HUES48 (cell line): Measurements from ENCODE around the gene ZNF516.
"Not testable (repeated sequence)": the region's sequence is repeated elsewhere in the genome, so short reads cannot be mapped to it uniquely, and the experiment has no call there.

Source experiments
- H3K27ac ChIP-seq: one replicate; pipeline ENCODE4 v1.7.0; 2013; ENCODE audit warnings: low read depth, low read length, inconsistent platforms
- H3K27me3 ChIP-seq: 2 replicates; pipeline ENCODE4 v1.6.1; 2013; ENCODE audit warnings: mild to moderate bottlenecking, low read length; ENCODE audit not compliant: control insufficient read depth, insufficient read depth
- H3K36me3 ChIP-seq: 2 replicates; pipeline ENCODE4 v1.6.1; 2013; ENCODE audit warnings: low read length; ENCODE audit not compliant: control insufficient read depth, insufficient read depth
- H3K4me1 ChIP-seq: 2 replicates; pipeline ENCODE4 v1.6.1; 2013; ENCODE audit warnings: mild to moderate bottlenecking, low read length; ENCODE audit not compliant: control insufficient read depth, insufficient read depth
- H3K4me3 ChIP-seq: 2 replicates; pipeline ENCODE4 v1.5.1; 2013; ENCODE audit warnings: mild to moderate bottlenecking, low read depth, low read length
- H3K9ac ChIP-seq: 2 replicates; pipeline ENCODE4 v1.6.1; 2013; ENCODE audit warnings: mild to moderate bottlenecking, low read depth, low read length, moderate library complexity
- H3K9me3 ChIP-seq: 2 replicates; pipeline ENCODE4 v1.6.1; 2013; ENCODE audit warnings: low read length; ENCODE audit not compliant: control insufficient read depth, insufficient read depth

The ZNF516 gene, protein sequence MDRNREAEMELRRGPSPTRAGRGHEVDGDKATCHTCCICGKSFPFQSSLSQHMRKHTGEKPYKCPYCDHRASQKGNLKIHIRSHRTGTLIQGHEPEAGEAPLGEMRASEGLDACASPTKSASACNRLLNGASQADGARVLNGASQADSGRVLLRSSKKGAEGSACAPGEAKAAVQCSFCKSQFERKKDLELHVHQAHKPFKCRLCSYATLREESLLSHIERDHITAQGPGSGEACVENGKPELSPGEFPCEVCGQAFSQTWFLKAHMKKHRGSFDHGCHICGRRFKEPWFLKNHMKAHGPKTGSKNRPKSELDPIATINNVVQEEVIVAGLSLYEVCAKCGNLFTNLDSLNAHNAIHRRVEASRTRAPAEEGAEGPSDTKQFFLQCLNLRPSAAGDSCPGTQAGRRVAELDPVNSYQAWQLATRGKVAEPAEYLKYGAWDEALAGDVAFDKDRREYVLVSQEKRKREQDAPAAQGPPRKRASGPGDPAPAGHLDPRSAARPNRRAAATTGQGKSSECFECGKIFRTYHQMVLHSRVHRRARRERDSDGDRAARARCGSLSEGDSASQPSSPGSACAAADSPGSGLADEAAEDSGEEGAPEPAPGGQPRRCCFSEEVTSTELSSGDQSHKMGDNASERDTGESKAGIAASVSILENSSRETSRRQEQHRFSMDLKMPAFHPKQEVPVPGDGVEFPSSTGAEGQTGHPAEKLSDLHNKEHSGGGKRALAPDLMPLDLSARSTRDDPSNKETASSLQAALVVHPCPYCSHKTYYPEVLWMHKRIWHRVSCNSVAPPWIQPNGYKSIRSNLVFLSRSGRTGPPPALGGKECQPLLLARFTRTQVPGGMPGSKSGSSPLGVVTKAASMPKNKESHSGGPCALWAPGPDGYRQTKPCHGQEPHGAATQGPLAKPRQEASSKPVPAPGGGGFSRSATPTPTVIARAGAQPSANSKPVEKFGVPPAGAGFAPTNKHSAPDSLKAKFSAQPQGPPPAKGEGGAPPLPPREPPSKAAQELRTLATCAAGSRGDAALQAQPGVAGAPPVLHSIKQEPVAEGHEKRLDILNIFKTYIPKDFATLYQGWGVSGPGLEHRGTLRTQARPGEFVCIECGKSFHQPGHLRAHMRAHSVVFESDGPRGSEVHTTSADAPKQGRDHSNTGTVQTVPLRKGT

DNA sequence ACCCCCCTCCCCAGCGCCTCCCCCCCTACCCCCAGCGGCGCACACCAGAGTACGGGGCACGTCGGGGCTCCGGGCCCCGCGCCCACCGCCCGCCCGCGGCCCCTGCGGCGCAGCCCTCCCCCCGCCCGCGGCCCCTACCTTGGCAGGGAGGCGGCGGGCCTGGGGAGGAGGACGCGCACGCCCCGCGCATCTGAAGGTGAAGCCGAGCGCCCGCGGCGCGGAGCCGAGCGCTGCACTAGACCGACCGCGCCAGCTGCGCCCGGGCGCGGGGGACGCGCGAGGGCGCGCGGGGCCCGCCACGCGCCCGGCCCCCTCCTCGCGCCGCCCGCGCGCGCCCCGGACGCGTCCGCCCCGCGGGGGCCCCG is at the start of gene ZNF516:
TSS of gene ZNF516 (minus strand) at position 237 of the 365 bp plus-strand sequence. CDS start 52,188 bp downstream, outside the sequence.
- H3K4me1 ChIP-seq: peaks cover 18% of the 10 kb centered on the region
- H3K4me3 ChIP-seq: peak within 1 kb of the TSS; percentile 88
- peaks cover 61% of the 10 kb centered on the region for H3K27me3 ChIP-seq
- no peaks in the 10 kb centered on the region for H3K36me3 ChIP-seq
- peak within 1 kb of the TSS; percentile 90 for H3K27ac ChIP-seq
- H3K9ac ChIP-seq: peak within 1 kb of the TSS; percentile 82
- no peaks in the 10 kb centered on the region for H3K9me3 ChIP-seq

- Histone ChIP-seq H3K9me3 (no peaks in the 10 kb centered on the region), H3K36me3 (no peaks in the 10 kb centered on the region), H3K27me3 (no peaks in the 10 kb centered on the region), H3K27ac (no peak overlapping the region), H3K4me1 (no peaks in the 10 kb centered on the region), H3K9ac (no peak overlapping the region), H3K4me3 (no peak overlapping the region)
Measured at GRCh38 chr18:76538846-76539245, 43.8 kb upstream of the ZNF516 start.

DNA sequence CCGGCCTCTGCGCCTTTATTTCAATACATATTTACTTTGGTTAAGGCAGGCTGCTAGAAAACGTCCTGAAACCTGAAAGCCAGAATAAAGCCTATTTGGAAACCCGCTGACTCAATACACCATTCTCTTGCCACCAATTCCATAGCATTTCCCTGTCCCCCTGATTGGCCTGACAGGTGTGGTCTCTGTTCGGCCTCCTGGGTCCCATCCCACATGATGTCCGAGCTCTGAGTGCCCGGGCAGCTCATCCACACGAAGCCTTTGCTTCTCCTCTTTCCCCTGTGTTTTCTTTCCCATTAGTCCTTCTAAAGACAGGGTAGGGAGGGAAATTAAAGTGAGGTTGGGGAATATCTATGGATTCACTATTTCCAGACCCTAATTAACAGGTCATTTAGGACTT is 42.6 kb upstream of the ZNF516 start:
- H3K4me3 ChIP-seq: no peak overlapping the region
- H3K4me1 ChIP-seq: no peaks in the 10 kb centered on the region
- H3K36me3 ChIP-seq: no peaks in the 10 kb centered on the region
- no peak overlapping the region for H3K27ac ChIP-seq
- H3K9ac ChIP-seq: no peak overlapping the region
- no peaks in the 10 kb centered on the region for H3K27me3 ChIP-seq
- no peaks in the 10 kb centered on the region for H3K9me3 ChIP-seq

- not testable (repeated sequence) for H3K27me3 ChIP-seq, H3K4me3 ChIP-seq, H3K9me3 ChIP-seq, H3K9ac ChIP-seq, H3K36me3 ChIP-seq, H3K27ac ChIP-seq, H3K4me1 ChIP-seq
Measured at GRCh38 chr18:76536593-76536992, 41.6 kb upstream of the ZNF516 start.

GRCh38 chr18:76532875-76533274 is 37.8 kb upstream of the ZNF516 start:
- Histone ChIP-seq H3K27me3 (peaks cover 7% of the 10 kb centered on the region; the same call in 1 of the 2 replicates), H3K4me3 (no peak overlapping the region), H3K4me1 (peaks cover 13% of the 10 kb centered on the region), H3K27ac (no peak overlapping the region), H3K9ac (no peak overlapping the region), H3K9me3 (no peaks in the 10 kb centered on the region), H3K36me3 (no peaks in the 10 kb centered on the region)

DNA sequence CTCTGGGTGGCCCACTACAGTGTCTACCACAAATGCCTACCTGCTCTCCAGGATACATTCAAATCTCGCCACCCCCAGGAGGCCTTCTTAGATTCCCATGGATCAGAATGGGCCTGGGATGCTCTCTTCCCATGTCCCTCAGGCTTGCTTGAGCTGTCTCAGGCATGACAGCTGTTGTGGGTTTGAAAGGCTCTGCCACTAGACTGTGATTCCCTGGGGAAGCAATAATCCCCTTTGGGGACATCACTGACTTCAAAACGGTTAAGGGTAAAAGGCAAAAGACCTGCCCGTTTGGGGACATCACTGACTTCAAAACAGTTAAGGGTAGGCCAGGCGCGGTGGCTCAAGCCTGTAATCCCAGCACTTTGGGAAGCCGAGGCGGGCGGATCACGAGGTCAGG is 35.8 kb upstream of the ZNF516 start:
- Histone ChIP-seq H3K9me3 (no peaks in the 10 kb centered on the region), H3K27me3 (peaks cover 8% of the 10 kb centered on the region; the same call in 1 of the 2 replicates), H3K27ac (no peak overlapping the region), H3K4me3 (no peak overlapping the region), H3K4me1 (peaks cover 17% of the 10 kb centered on the region), H3K36me3 (no peaks in the 10 kb centered on the region), H3K9ac (no peak overlapping the region)

- no peaks in the 10 kb centered on the region for H3K9me3 ChIP-seq
- H3K27me3 ChIP-seq: peaks cover 8% of the 10 kb centered on the region; the same call in 1 of the 2 replicates
- no peaks in the 10 kb centered on the region for H3K36me3 ChIP-seq
- no peak overlapping the region for H3K4me3 ChIP-seq
- H3K27ac ChIP-seq: no peak overlapping the region
- H3K4me1 ChIP-seq: peaks cover 18% of the 10 kb centered on the region
- no peak overlapping the region for H3K9ac ChIP-seq
Measured at GRCh38 chr18:76530391-76530790, 35.3 kb upstream of the ZNF516 start.

DNA sequence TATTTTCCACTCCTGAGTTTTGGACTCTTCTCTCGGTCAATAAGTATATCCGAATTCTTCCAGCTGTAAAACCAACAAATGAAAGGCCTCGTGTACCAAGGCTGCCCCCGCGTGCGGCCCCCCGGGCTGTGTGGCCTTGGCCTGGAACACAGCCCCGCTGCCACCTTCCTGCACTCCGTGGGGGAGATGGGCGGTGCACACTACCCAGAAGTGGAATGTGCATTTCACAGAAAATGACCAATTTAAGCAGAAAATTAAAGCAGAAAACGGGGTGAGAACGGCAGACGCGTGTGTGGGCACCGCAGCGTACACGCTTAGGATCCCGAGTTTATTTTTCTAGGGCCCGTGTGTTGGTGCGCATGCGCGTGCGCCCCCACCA is 34.4 kb upstream of the ZNF516 start:
- Histone ChIP-seq H3K27me3 (peaks cover 8% of the 10 kb centered on the region; the same call in 1 of the 2 replicates), H3K4me1 (peaks cover 21% of the 10 kb centered on the region), H3K36me3 (no peaks in the 10 kb centered on the region), H3K9ac (no peak overlapping the region), H3K9me3 (no peaks in the 10 kb centered on the region), H3K4me3 (no peak overlapping the region), H3K27ac (no peak overlapping the region)

- Histone ChIP-seq H3K36me3 (no peaks in the 10 kb centered on the region), H3K27me3 (peaks cover 8% of the 10 kb centered on the region; the same call in 1 of the 2 replicates), H3K27ac (no peak overlapping the region), H3K9me3 (no peaks in the 10 kb centered on the region), H3K9ac (no peak overlapping the region), H3K4me1 (peaks cover 21% of the 10 kb centered on the region), H3K4me3 (peak overlapping the region; percentile 46)
Measured at GRCh38 chr18:76528477-76529432, 33.7 kb upstream of the ZNF516 start.

DNA sequence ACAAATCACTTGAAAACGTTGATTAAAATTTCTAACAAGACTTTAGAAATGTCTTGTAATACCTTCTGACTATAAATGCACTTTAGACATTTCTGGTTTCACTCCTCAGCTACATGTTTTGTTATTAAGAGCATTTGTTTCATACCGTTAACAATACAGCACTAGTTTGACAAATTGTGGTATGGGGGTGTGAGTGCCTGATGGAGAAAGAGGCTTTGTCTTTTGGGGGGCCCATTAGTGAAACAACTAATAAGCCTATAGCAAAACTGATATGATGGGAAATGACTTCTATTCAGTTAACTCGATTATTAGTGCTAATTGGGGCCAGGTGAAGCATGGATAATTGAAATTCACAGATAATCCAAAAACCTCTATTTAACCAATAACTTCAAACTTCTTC is 30.9 kb upstream of the ZNF516 start:
- Histone ChIP-seq H3K9me3 (no peaks in the 10 kb centered on the region), H3K36me3 (no peaks in the 10 kb centered on the region), H3K27me3 (peaks cover 8% of the 10 kb centered on the region; the same call in 1 of the 2 replicates), H3K9ac (no peak overlapping the region), H3K4me3 (no peak overlapping the region), H3K27ac (no peak overlapping the region), H3K4me1 (peaks cover 36% of the 10 kb centered on the region)
